ENCODE data around the gene BRF1.
A peak's percentile ranks its signal among the peaks of the same experiment; 100 is the strongest.

DNA sequence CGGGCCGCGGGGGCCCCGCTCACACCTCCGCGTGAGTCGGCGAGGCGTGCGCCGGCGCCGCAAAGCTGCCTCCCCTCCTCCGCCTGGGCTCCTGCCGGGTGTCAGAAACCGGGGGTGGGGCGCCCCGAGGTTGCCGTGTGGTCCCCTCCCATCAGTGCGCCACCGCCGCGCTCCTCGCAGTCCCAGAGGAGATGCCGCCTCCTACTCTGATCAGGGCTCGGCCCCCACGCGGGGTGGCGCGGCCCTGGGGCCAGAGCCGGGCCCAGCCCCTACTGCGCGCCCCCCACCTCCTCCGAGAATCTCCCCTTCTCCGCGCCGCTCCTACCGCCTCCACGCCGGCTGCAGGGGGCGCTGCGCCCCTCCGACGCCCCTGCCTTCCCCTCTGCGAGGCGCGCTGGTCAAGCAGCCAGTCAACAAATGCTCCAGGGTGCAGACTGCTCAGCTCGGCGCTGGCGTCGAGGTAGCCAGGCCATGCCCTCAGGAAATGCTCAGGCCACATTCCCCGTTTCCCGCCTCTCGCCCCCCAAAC is 131.8 kb downstream of the BRF1 start:
- TF ChIP-seq EZH2 (IDR thresholded peaks at IDR 0.05) = peak; percentile 32
- TF ChIP-seq, protein P1, sequence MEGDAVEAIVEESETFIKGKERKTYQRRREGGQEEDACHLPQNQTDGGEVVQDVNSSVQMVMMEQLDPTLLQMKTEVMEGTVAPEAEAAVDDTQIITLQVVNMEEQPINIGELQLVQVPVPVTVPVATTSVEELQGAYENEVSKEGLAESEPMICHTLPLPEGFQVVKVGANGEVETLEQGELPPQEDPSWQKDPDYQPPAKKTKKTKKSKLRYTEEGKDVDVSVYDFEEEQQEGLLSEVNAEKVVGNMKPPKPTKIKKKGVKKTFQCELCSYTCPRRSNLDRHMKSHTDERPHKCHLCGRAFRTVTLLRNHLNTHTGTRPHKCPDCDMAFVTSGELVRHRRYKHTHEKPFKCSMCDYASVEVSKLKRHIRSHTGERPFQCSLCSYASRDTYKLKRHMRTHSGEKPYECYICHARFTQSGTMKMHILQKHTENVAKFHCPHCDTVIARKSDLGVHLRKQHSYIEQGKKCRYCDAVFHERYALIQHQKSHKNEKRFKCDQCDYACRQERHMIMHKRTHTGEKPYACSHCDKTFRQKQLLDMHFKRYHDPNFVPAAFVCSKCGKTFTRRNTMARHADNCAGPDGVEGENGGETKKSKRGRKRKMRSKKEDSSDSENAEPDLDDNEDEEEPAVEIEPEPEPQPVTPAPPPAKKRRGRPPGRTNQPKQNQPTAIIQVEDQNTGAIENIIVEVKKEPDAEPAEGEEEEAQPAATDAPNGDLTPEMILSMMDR (IDR thresholded peaks at IDR 0.05) = peak; percentile 78
